HCT116 (cell line): Measurements from ENCODE around the gene EPHB3. TPM values are rescaled to one million over a fixed set of nuclear protein-coding genes. Genes with fewer than 3 reads are reported as not detected.

Source experiments
- ATAC-seq: fragments of 200-7000 bp; cut with Tn5 transposase; 2 replicates; pipeline ENCODE4 v1.9.1; 2020; ENCODE audit warnings: mild to moderate bottlenecking, moderate library complexity
- BruUV-seq: library from RNA; stranded (reverse); fragments of 400-500 nt; replicated peaks from 2 replicates; lab custom pipeline; 2021; lab: Mats Ljungman, UMichigan
- CTCF ChIA-PET: fragments of 300-600 bp; sonication (Branson Sonifier 250); formaldehyde crosslinking; loops from one replicate; lab custom pipeline; 2021; ENCODE audit warnings: antibody characterized with exemption; lab: Charles Lee
- POLR2A ChIA-PET: fragments of 300-600, 350-600 bp; sonication (Branson Sonifier 250); formaldehyde crosslinking; loops from one replicate; lab custom pipeline; 2021; ENCODE audit warnings: antibody characterized with exemption; lab: Charles Lee
- RAD21 ChIA-PET, 2 experiments: fragments of 300-600 bp; sonication (Branson Sonifier 250); formaldehyde crosslinking; loops; one replicate each; lab custom pipeline; 2023; ENCODE audit warnings: low total read pairs in 2 of 2; ENCODE audit not compliant: uncharacterized antibody in 2 of 2, unreplicated experiment in 2 of 2, low non-redundant PET in 1 of 2; lab: Charles Lee
- DNase-seq: peaks from one replicate; pipeline ENCODE4 v3.0.0-alpha.2; 2010; ENCODE audit warnings: low read depth, low spot score
- H2AFZ ChIP-seq: fragments of 200-600 bp; shearing (Covaris generic), sonication (generic); 2 replicates; pipeline ENCODE4 v1.6.1; 2017; ENCODE audit warnings: low read depth, mixed run types, mixed read lengths, antibody characterized with exemption, low read length; ENCODE audit not compliant: poor library complexity, severe bottlenecking
- H3K27ac ChIP-seq: 2 replicates; pipeline ENCODE4 v1.5.1; 2012; ENCODE audit warnings: low read depth, low read length
- H3K27me3 ChIP-seq: fragments of 200-600 bp; sonication (generic); 2 replicates; pipeline ENCODE4 v1.6.1; 2016; ENCODE audit warnings: mixed run types, low read length, mixed read lengths; ENCODE audit not compliant: insufficient read depth
- H3K36me3 ChIP-seq, 2 experiments: fragments of 200-500 bp in 1 of 2; fragments of 200-600 bp in 1 of 2; sonication (Bioruptor generic) in 1 of 2; sonication (generic) in 1 of 2; 2 replicates each; pipeline versions ENCODE4 v1.5.1 to v1.6.1; 2014 to 2016; ENCODE audit warnings: low read length in 2 of 2, inconsistent platforms in 1 of 2, mixed read lengths in 1 of 2, mixed run types in 1 of 2; ENCODE audit not compliant: insufficient read depth in 2 of 2, control insufficient read depth in 1 of 2
- H3K4me1 ChIP-seq, 2 experiments: fragments of 200-600 bp in 1 of 2; sonication (generic) in 1 of 2; 2 replicates each; pipeline versions ENCODE4 v1.5.1 to v1.6.1; 2012 to 2017; ENCODE audit warnings: low read length in 2 of 2, inconsistent platforms in 1 of 2, mild to moderate bottlenecking in 1 of 2, mixed read lengths in 1 of 2, mixed run types in 1 of 2, moderate library complexity in 1 of 2; ENCODE audit not compliant: insufficient read depth in 2 of 2, control insufficient read depth in 1 of 2
- H3K4me2 ChIP-seq: fragments of 200-600 bp; sonication (generic); 2 replicates; pipeline ENCODE4 v1.6.1; 2017; ENCODE audit warnings: mixed run types, low read length, mixed read lengths
- H3K4me3 ChIP-seq, 2 experiments: fragments of 200-600 bp in 1 of 2; sonication (generic) in 1 of 2; replicated peaks in 1 of 2; 2 replicates each; pipeline ENCODE4 v1.5.1; 2011 to 2016; ENCODE audit warnings: low read length in 2 of 2, control low read depth in 1 of 2, low read depth in 1 of 2, mild to moderate bottlenecking in 1 of 2, mixed read lengths in 1 of 2, mixed run types in 1 of 2
- H3K79me2 ChIP-seq: fragments of 200-600 bp; sonication (generic); 2 replicates; pipeline ENCODE4 v1.6.1; 2017; ENCODE audit warnings: mild to moderate bottlenecking, mixed run types, low read length, moderate library complexity, mixed read lengths; ENCODE audit not compliant: insufficient read depth
- H3K9ac ChIP-seq: fragments of 200-600 bp; sonication (generic); 2 replicates; pipeline ENCODE4 v1.6.1; 2016; ENCODE audit warnings: low read length, mixed read lengths
- H3K9me2 ChIP-seq: fragments of 200-600 bp; sonication (generic), shearing (Covaris generic); 2 replicates; pipeline ENCODE4 v1.6.1; 2017; ENCODE audit warnings: mixed run types, mild to moderate bottlenecking, moderate library complexity; ENCODE audit not compliant: insufficient read depth
- H3K9me3 ChIP-seq, 2 experiments: fragments of 200-500 bp in 1 of 2; fragments of 200-600 bp in 1 of 2; sonication (Bioruptor generic) in 1 of 2; sonication (generic) in 1 of 2; 2 replicates each; pipeline ENCODE4 v1.6.1; 2014 to 2017; ENCODE audit warnings: low read length in 2 of 2, mixed read lengths in 2 of 2, inconsistent platforms in 1 of 2, low read depth in 1 of 2, mild to moderate bottlenecking in 1 of 2, mixed run types in 1 of 2, moderate library complexity in 1 of 2; ENCODE audit not compliant: control insufficient read depth in 1 of 2, insufficient read depth in 1 of 2
- H4K20me1 ChIP-seq: fragments of 200-600 bp; sonication (generic), shearing (Covaris generic); 2 replicates; pipeline ENCODE4 v1.6.1; 2017; ENCODE audit warnings: mixed run types, mild to moderate bottlenecking, moderate library complexity; ENCODE audit not compliant: insufficient read depth
- ATF3 ChIP-seq: IDR thresholded peaks from 2 replicates; pipeline ENCODE4 v1.6.1; 2012
- CEBPB ChIP-seq: IDR thresholded peaks from 2 replicates; pipeline ENCODE4 v1.6.1; 2012; ENCODE audit warnings: low read depth
- FOSL1 ChIP-seq: IDR thresholded peaks from 2 replicates; pipeline ENCODE4 v1.6.1; 2012; ENCODE audit warnings: low read depth
- JUND ChIP-seq: IDR thresholded peaks from 2 replicates; pipeline ENCODE4 v1.6.1; 2012
- POLR2A ChIP-seq: IDR thresholded peaks from 2 replicates; pipeline ENCODE4 v1.7.0; 2011; ENCODE audit warnings: borderline replicate concordance; ENCODE audit not compliant: insufficient read depth, insufficient read length; ENCODE audit errors: extremely low read depth
- POLR2AphosphoS5 ChIP-seq: IDR thresholded peaks from 2 replicates; pipeline ENCODE4 v1.6.1; 2011; ENCODE audit warnings: mild to moderate bottlenecking, low read depth, low read length, moderate library complexity
- RAD21 ChIP-seq: IDR thresholded peaks from 2 replicates; pipeline ENCODE4 v1.6.1; 2012; ENCODE audit warnings: low read depth, mild to moderate bottlenecking
- SIN3A ChIP-seq: IDR thresholded peaks from 2 replicates; pipeline ENCODE4 v1.6.1; 2012; ENCODE audit warnings: low read depth
- SP1 ChIP-seq: IDR thresholded peaks from 2 replicates; pipeline ENCODE4 v1.6.1; 2012; ENCODE audit warnings: low read depth
- SRF ChIP-seq: IDR thresholded peaks from 2 replicates; pipeline ENCODE4 v1.6.1; 2012; ENCODE audit warnings: low read depth
- TCF7L2 ChIP-seq: IDR thresholded peaks from 2 replicates; pipeline ENCODE4 v1.7.0; 2011; ENCODE audit warnings: borderline replicate concordance, inconsistent platforms; ENCODE audit not compliant: insufficient read depth, insufficient read length; ENCODE audit errors: extremely low read depth
- YY1 ChIP-seq: IDR thresholded peaks from 2 replicates; pipeline ENCODE4 v1.6.1; 2011; ENCODE audit warnings: low read length, low read depth, moderate library complexity, mild to moderate bottlenecking; ENCODE audit not compliant: insufficient replicate concordance; ENCODE audit errors: extremely low read depth
- intact Hi-C: fragments of 100-400 bp; cut with micrococcal nuclease; formaldehyde crosslinking; loops from 2 replicates; pipeline ENCODE4 v1.10.0; 2022
- total RNA-seq: library from RNA; stranded (reverse); gene quantifications from one replicate; pipeline ENCODE4 v1.2.1, GENCODE V29; 2021; ENCODE audit not compliant: unreplicated experiment

Gene EPHB3
- total RNA-seq, 1 experiment from 2014 or later, result 6.5 TPM

GRCh38 chr3:184544513-184544861 lies 17.1 kb upstream of the EPHB3 start:
- intact Hi-C loops, result loop anchor here (1.0 to 5.0 kb wide), 4 partner anchors 126 to 647 kb away; no protein-coding TSS in a partner anchor
- Histone ChIP-seq H3K27ac (no peak overlapping the region), H3K9me3 (no peaks in the 10 kb centered on the region), H3K27me3 (no peaks in the 10 kb centered on the region), H2AFZ (no peak overlapping the region), H3K4me1 (peaks cover 0 to 11% of the 10 kb centered on the region in 2 experiments; a peak in 2 of 4 replicates), H3K4me3 (no peak overlapping the region), H3K4me2 (no peak overlapping the region), H3K36me3 (no peaks in the 10 kb centered on the region), H3K79me2 (no peaks in the 10 kb centered on the region), H3K9me2 (no peaks in the 10 kb centered on the region), H3K9ac (no peak overlapping the region), H4K20me1 (no peaks in the 10 kb centered on the region)
- DNase-seq (no peak), ATAC-seq (no peak)
- ChIA-PET RAD21 (no interaction called here), POLR2A (no interaction called here), CTCF (interaction anchor here (0.7 to 6.8 kb wide), 5 partner anchors 75 to 182 kb away, joined by 3 to 152 read pairs (median 3); no protein-coding TSS in a partner anchor)
- TF ChIP-seq SRF, result no peak
- TF ChIP-seq SIN3A, result no peak
- TF ChIP-seq RAD21, result no peak
- no peak for TF ChIP-seq YY1
- no peak for TF ChIP-seq ATF3
- TF ChIP-seq POLR2A, result no peak
- TF ChIP-seq TCF7L2, result no peak
- no TSS peak for BruUV-seq

- no peaks in the 10 kb centered on the region for H3K9me2 ChIP-seq
- no peak overlapping the region for H3K4me2 ChIP-seq
- H3K9me3 ChIP-seq, result no peaks in the 10 kb centered on the region
- no peaks in the 10 kb centered on the region for H3K79me2 ChIP-seq
- TF ChIP-seq TCF7L2 (no peak), CEBPB (no peak), JUND (no peak), FOSL1 (no peak), ATF3 (no peak), SP1 (no peak), POLR2AphosphoS5 (no peak)
- TF ChIP-seq, all 23 proteins: peak for 0
- POLR2A ChIA-PET, result no interaction called here
- Histone ChIP-seq H2AFZ (no peak overlapping the region), H3K27ac (no peak overlapping the region), H3K27me3 (no peaks in the 10 kb centered on the region), H3K4me3 (no peak overlapping the region), H3K36me3 (no peaks in the 10 kb centered on the region), H3K9ac (no peak overlapping the region), H3K4me1 (peaks cover 0 to 11% of the 10 kb centered on the region in 2 experiments; a peak in 2 of 4 replicates), H4K20me1 (no peaks in the 10 kb centered on the region)
- ATAC-seq, result no peak
- no TSS peak for BruUV-seq
- intact Hi-C loops, result loop anchor here (2.0 kb wide), 1 partner anchor 183 kb away; no protein-coding TSS in a partner anchor
- RAD21 ChIA-PET, result interaction anchor here in 1 of 2 experiments (0.9 kb wide), 1 partner anchor 174 kb away, joined by 4 read pairs; no protein-coding TSS in a partner anchor
- DNase-seq, result no peak
- CTCF ChIA-PET, result interaction anchor here (1.2 kb wide), 1 partner anchor 174 kb away, joined by 7 read pairs; no protein-coding TSS in a partner anchor
Observed at GRCh38 chr3:184545769-184546168, 15.8 kb upstream of the EPHB3 start.
